Measurements from ENCODE around the gene ALX3. TPM values are rescaled to one million over a fixed set of nuclear protein-coding genes. Genes with fewer than 3 reads are reported as not detected.

The ALX3 gene
- total RNA-seq, 1 experiment from 2014 or later, result not detected

- ChIA-PET POLR2A (no interaction called here), CTCF (interaction anchor here (1.3 to 6.4 kb wide), 7 partner anchors 8 to 406 kb away, joined by 5 to 167 read pairs (median 8); no protein-coding TSS in a partner anchor)
- Mint-ChIP-seq H3K27ac (ENCODE audit: low read depth, unreplicated experiment) (no peak overlapping the region), H3K4me1 (ENCODE audit: insufficient read depth, unreplicated experiment) (no peaks in the 10 kb centered on the region), H3K9me3 (ENCODE audit: unreplicated experiment) (no peaks in the 10 kb centered on the region), H3K36me3 (ENCODE audit: insufficient read depth, unreplicated experiment) (no peaks in the 10 kb centered on the region), H3K27me3 (ENCODE audit: insufficient read depth, unreplicated experiment) (peaks cover 40% of the 10 kb centered on the region), H3K4me3 (ENCODE audit: unreplicated experiment) (no peak overlapping the region)
- DNase-seq (ENCODE audit: unreplicated experiment), result no peak
- intact Hi-C loops (cut with micrococcal nuclease), result no loop called here
- BruUV-seq (replicated peaks), result no TSS peak
- no peak for TF ChIP-seq CTCF (IDR thresholded peaks at IDR 0.05; ENCODE audit: unreplicated experiment)
Measured at GRCh38 chr1:110089561-110090275, 19.2 kb upstream of the ALX3 start.

DNA sequence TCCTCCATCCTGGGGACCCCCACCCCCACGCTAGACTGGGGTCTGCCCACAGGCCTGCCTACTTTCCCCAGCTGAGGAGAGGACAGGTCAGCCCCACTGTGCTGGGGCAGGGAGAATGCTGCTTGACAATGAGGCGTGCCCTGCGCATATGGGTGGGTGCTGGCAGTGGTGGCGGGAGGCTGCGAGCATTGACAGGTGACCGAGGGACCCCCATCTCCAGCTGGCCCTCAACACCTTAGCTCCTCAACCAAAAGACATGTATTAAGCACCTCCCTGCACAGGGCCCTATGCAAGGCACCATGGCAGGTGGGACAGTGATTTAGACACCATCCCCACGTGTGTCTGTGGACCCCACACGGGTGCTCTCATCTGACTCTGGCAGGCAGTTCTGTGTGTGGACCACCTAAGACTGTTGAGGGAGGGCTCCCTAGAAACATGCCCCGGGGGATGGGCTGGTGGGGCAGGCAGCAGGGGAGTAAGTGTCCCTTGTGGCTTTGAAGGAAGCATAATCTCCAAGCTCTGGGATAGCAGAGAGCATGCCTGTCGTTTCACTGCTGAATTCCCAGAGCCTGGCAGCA lies 18.4 kb upstream of the ALX3 start:
- no peak for DNase-seq (ENCODE audit: unreplicated experiment)
- no peaks in the 10 kb centered on the region for H3K9me3 Mint-ChIP-seq (ENCODE audit: unreplicated experiment)
- H3K27ac Mint-ChIP-seq (ENCODE audit: low read depth, unreplicated experiment), result no peak overlapping the region
- H3K4me1 Mint-ChIP-seq (ENCODE audit: insufficient read depth, unreplicated experiment), result no peaks in the 10 kb centered on the region
- no TSS peak for BruUV-seq (replicated peaks)
- intact Hi-C loops (cut with micrococcal nuclease), result loop anchor here (1.0 kb wide), 1 partner anchor 17 kb away; no protein-coding TSS in a partner anchor
- POLR2A ChIA-PET, result no interaction called here
- CTCF ChIA-PET, result interaction anchor here (0.5 to 6.4 kb wide), 32 partner anchors 9 to 694 kb away, joined by 3 to 167 read pairs (median 4); partner anchors contain the start of genes ALX3 and UBL4B
- no peaks in the 10 kb centered on the region for H3K36me3 Mint-ChIP-seq (ENCODE audit: insufficient read depth, unreplicated experiment)
- H3K4me3 Mint-ChIP-seq (ENCODE audit: unreplicated experiment), result no peak overlapping the region
- H3K27me3 Mint-ChIP-seq (ENCODE audit: insufficient read depth, unreplicated experiment), result peaks cover 40% of the 10 kb centered on the region
- TF ChIP-seq CTCF (IDR thresholded peaks at IDR 0.05; ENCODE audit: unreplicated experiment), result no peak

GRCh38 chr1:110087812-110088738 lies 17.6 kb upstream of the ALX3 start:
- BruUV-seq (replicated peaks), result no TSS peak
- CTCF ChIA-PET, result interaction anchor here (0.5 to 6.4 kb wide), 39 partner anchors 9 to 977 kb away, joined by 3 to 167 read pairs (median 4); partner anchors contain the start of genes ALX3 and UBL4B
- H3K27ac Mint-ChIP-seq (ENCODE audit: low read depth, unreplicated experiment), result no peak overlapping the region
- peaks cover 47% of the 10 kb centered on the region for H3K27me3 Mint-ChIP-seq (ENCODE audit: insufficient read depth, unreplicated experiment)
- intact Hi-C loops (cut with micrococcal nuclease), result loop anchor here (1.0 kb wide), 1 partner anchor 18 kb away; no protein-coding TSS in a partner anchor
- H3K36me3 Mint-ChIP-seq (ENCODE audit: insufficient read depth, unreplicated experiment), result no peaks in the 10 kb centered on the region
- no peaks in the 10 kb centered on the region for H3K4me1 Mint-ChIP-seq (ENCODE audit: insufficient read depth, unreplicated experiment)
- peak; percentile 70 for DNase-seq (ENCODE audit: unreplicated experiment)
- POLR2A ChIA-PET, result interaction anchor here (0.8 kb wide), 1 partner anchor 18 kb away, joined by 3 read pairs; no protein-coding TSS in a partner anchor
- peak; percentile 65 for TF ChIP-seq CTCF (IDR thresholded peaks at IDR 0.05; ENCODE audit: unreplicated experiment)
- H3K4me3 Mint-ChIP-seq (ENCODE audit: unreplicated experiment), result no peak overlapping the region
- H3K9me3 Mint-ChIP-seq (ENCODE audit: unreplicated experiment), result no peaks in the 10 kb centered on the region

Measured in MCF 10A (cell line).